Measurements from ENCODE around the gene IRF7.

DNA sequence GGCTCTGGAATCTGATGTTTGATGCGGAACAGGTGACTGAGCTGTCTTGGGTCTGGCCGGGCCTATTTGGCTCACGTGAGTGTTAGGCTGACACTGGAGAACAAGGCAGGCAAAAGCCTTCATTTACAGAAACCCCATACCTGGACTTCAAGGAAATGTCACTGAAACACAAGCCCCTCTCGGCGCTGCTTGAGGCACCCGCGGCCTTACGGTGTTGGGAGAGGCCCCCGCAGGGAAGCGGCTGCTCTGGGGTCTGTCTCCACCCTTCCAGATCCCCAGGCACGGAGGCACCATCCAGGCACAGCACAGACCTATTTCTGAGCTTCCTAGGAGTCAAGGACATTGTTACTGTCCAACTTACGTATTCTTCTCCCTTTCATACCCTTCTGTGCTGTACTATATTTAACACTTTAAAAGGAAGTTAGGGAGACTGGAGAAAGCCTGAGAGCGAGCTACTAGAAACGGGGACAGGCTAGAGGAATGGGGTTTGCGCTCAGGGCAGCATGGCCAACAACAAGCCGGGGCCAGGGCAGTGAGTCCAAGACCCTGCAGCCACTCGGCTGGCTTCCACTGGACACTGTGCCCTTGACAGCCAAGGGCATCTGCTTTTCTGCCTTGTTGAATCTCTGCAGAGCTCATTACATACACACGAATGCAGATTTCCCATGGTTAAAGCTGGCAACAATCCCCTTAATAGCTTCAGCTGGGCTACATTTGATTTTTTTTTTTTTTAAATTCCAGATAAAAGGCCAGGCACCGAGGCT is 45.1 kb upstream of the IRF7 start:
- TF ChIP-seq CTCF (IDR thresholded peaks at IDR 0.05; ENCODE audit: low read length) (no peak), EZH2phosphoT487 (IDR thresholded peaks at IDR 0.05; ENCODE audit: low read length) (no peak), EZH2 (optimal IDR thresholded peaks at IDR 0.05; ENCODE audit: low read depth, low read length) (no peak)
